Adrenal gland (tissue), 12 donors: Measurements from ENCODE around the gene SNU13. TPM values are rescaled to one million over a fixed set of nuclear protein-coding genes. Genes with fewer than 3 reads are reported as not detected.
A peak's percentile ranks its signal among the peaks of the same experiment; 100 is the strongest.

Source experiments
- DNase-seq, 7 donors: peaks; one replicate each; pipeline ENCODE4 v3.0.0-alpha.2; 2019 to 2020
- H3K27ac ChIP-seq, 5 donors: fragments of 200-600 bp; sonication (generic) in 4 of 5; 1 replicate in 3 of 5; 2 replicates in 2 of 5; pipeline versions ENCODE4 v1.5.1 to v1.8.0; 2016 to 2020; ENCODE audit warnings: mild to moderate bottlenecking in 1 of 5
- H3K27me3 ChIP-seq: fragments of 200-600 bp; 2 replicates; pipeline ENCODE4 v1.8.0; 2021
- H3K36me3 ChIP-seq, 2 donors: fragments of 200-600 bp; replicated peaks in 1 of 2; 1 replicate in 1 of 2; 2 replicates in 1 of 2; pipeline versions ENCODE4 v1.5.1 to v1.8.0; 2018 to 2022
- H3K4me1 ChIP-seq, 2 donors: fragments of 200-600 bp; replicated peaks in 1 of 2; 1 replicate in 1 of 2; 2 replicates in 1 of 2; pipeline versions ENCODE4 v1.5.1 to v1.8.0; 2018 to 2021
- H3K4me3 ChIP-seq, 4 donors: fragments of 200-600 bp; sonication (generic) in 3 of 4; one replicate each; pipeline ENCODE4 v1.5.1; 2016 to 2018
- H3K9me3 ChIP-seq, 3 donors: fragments of 200-600 bp; sonication (generic) in 1 of 3; replicated peaks in 1 of 3; 1 replicate in 2 of 3; 2 replicates in 1 of 3; pipeline versions ENCODE4 v1.5.1 to v1.8.0; 2016 to 2021
- POLR2A ChIP-seq, 2 donors: fragments of 450-650 bp; IDR thresholded peaks; one replicate each; pipeline ENCODE4 v1.6.1; 2017; ENCODE audit warnings: antibody characterized with exemption in 2 of 2, mild to moderate bottlenecking in 2 of 2, moderate library complexity in 1 of 2
- WGBS, 4 donors: extraction: QIAGEN DNeasy Blood & Tissue Kit in 2 of 4; methylation state at CpG; one replicate each; pipeline versions ENCODE4 v1.1.5 to v1.1.7; 2013 to 2017; 5-methylcytosine and 5-hydroxymethylcytosine counted together
- intact Hi-C, 2 donors: fragments of 100-400 bp; cut with DNase I; formaldehyde crosslinking; loops; one replicate each; pipeline versions ENCODE4 v1.14.1 to v1.15.0; 2022 to 2023
- polyA plus RNA-seq, 3 donors: library from polyadenylated mRNA; stranded (reverse); fragments of 200-250 nt in 2 of 3; fragments of 350-450 nt in 1 of 3; fragmentation: Illumina TruSeq in 1 of 3; extraction: RNeasy Lipid Tissue Mini Kit (QIAGEN cat#74804) in 1 of 3; gene quantifications; one replicate each; pipeline ENCODE4 v1.2.3, GENCODE V29; 2013 to 2014
- total RNA-seq, 9 donors: library from RNA; depleted of rRNA in 4 of 9; stranded (reverse); fragments of >200 nt in 4 of 9; fragments of 120-200 nt in 1 of 9; fragmentation: NEBNext Ultra II Directional in 1 of 9; extraction: Animal tissue kit (Norgen Biotek cat#: 25700) in 1 of 9; gene quantifications; one replicate each; pipeline versions ENCODE4 v1.1.0 to v1.2.4, GENCODE V29; 2013 to 2023
- TF ChIP-seq, protein P1 (sequence below), 6 experiments: fragments of 450-650 bp in 4 of 6; fragments of 200-600 bp in 2 of 6; sonication (generic) in 1 of 6; IDR thresholded peaks; 1 replicate in 5 of 6; 2 replicates in 1 of 6; pipeline versions ENCODE4 v1.5.1 to v1.8.0; 2016 to 2021; ENCODE audit warnings: antibody characterized with exemption in 6 of 6, mild to moderate bottlenecking in 2 of 6, moderate library complexity in 1 of 6
- donor health status: healthy with polysubstance abuse.
- donor health status: Bipolar disorder and iron deficiency.
- donor health status: DM: yes; HTN: yes; CAD: no.
- donor health status: DM: no; HTN: no; CAD: no.
- donor health status: DM: no; HTN: no; CAD: no.
- donor health status: DM: yes; HTN: yes; CAD: no.

Gene SNU13
- total and polyA plus RNA-seq, 12 donors: 107 to 446 (median 166) TPM

DNA sequence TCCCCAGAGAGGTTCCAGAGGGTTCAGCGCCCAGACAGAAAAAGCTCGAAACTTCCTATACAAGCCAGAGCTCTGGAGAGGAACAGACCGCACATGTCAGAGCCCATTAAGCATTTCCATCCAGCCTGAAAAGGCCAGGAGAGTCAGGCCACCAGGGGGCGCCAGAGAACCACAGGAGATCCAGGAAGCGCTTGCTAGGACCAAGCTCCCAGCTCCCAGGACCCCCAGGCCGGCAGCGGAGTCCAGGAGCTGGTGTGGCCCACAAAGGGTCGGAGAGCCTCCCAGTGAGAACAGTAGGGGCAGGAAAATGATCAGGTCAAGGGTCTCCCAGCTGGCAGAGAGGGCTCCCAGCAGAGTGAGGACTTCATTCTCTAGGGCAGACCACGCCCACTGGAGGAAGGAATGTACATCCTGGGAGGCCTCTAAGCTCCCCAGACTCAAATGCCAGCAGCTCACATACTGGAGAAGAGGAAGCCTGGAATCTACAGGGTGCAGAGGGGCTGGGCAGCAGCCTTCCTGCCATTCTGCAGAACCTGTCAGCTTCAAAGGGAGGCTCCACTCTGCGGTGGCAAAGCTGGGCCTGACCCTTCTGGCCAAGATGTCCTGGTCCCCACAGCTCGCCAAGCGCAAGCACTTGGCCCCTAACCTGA is 8.6 kb upstream of the SNU13 start:
- DNase-seq: peak; percentile 84 to 97 (median 93)
- Histone ChIP-seq H3K4me3 (peak overlapping the region in 1 of 4 donors; percentile 34), H3K36me3 (no peaks in the 10 kb centered on the region), H3K27ac (peak overlapping the region in 2 of 5 donors; percentile 26 to 50), H3K9me3 (no peaks in the 10 kb centered on the region), H3K4me1 (peaks cover 0 to 13% of the 10 kb centered on the region in 2 donors), H3K27me3 (no peaks in the 10 kb centered on the region)
- intact Hi-C loops: loop anchor here (2.0 to 5.0 kb wide), 2 partner anchors 244 to 245 kb away; no protein-coding TSS in a partner anchor
- 11 to 28% (median 21%) methylated on average over 5 to 12 of the region's 12 CpGs for WGBS, 4 donors
- TF ChIP-seq, protein P1, sequence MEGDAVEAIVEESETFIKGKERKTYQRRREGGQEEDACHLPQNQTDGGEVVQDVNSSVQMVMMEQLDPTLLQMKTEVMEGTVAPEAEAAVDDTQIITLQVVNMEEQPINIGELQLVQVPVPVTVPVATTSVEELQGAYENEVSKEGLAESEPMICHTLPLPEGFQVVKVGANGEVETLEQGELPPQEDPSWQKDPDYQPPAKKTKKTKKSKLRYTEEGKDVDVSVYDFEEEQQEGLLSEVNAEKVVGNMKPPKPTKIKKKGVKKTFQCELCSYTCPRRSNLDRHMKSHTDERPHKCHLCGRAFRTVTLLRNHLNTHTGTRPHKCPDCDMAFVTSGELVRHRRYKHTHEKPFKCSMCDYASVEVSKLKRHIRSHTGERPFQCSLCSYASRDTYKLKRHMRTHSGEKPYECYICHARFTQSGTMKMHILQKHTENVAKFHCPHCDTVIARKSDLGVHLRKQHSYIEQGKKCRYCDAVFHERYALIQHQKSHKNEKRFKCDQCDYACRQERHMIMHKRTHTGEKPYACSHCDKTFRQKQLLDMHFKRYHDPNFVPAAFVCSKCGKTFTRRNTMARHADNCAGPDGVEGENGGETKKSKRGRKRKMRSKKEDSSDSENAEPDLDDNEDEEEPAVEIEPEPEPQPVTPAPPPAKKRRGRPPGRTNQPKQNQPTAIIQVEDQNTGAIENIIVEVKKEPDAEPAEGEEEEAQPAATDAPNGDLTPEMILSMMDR (IDR thresholded peaks at IDR 0.05): peak; percentile 93 to 99 (median 96)
- no peak for TF ChIP-seq POLR2A (IDR thresholded peaks at IDR 0.05)

DNA sequence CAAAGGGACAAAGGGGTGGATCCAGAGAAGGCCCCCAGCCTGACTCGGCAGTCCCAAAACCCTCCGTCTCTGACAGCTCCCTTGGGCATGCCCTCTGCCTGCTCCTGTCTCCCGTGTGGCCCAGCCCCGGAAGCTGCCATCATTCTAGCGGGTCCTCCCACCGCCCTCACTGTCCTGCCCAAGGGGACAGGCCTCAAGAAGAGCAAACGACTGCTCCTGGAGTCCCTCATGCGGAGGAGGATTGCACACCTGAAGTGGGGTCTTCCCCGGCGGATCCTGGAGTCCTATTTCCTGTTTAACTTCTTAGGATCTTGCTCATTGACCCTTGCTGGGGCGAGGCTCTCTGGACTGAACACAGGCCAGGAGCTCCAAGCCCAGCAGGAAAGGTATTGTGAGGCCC is 8.0 kb upstream of the SNU13 start:
- H3K9me3 ChIP-seq: no peaks in the 10 kb centered on the region
- no peaks in the 10 kb centered on the region for H3K27me3 ChIP-seq
- TF ChIP-seq POLR2A (IDR thresholded peaks at IDR 0.05): no peak
- TF ChIP-seq, protein P1 (IDR thresholded peaks at IDR 0.05): no peak
- no peaks in the 10 kb centered on the region for H3K36me3 ChIP-seq
- H3K4me1 ChIP-seq: peaks cover 0 to 13% of the 10 kb centered on the region in 2 donors
- H3K4me3 ChIP-seq: no peak overlapping the region
- intact Hi-C loops: loop anchor here (2.0 to 5.0 kb wide), 2 partner anchors 244 to 246 kb away; no protein-coding TSS in a partner anchor
- H3K27ac ChIP-seq: peak overlapping the region in 1 of 5 donors; percentile 50
- 56 to 72% (median 64%) methylated on average over 8 to 11 of the region's 11 CpGs for WGBS, 4 donors
- no peak for DNase-seq

DNA sequence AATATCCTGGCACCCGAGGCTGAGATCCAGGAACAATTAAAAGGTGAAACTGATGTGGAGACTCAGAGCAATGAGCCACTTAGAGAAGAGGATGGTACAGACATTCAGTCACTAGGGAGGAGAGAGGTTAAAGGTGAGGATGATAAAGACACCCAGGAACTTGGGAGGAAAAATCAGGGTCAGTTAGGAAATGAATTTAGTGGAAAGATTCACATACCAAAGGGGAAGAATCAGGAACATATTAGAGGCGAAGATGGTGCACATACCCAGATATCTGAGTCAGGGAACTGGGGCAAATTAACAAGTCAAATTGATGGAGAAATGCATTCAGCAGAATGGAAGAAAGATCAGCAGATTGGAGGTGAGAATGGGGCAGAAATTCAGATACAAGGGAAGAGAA is 6.5 kb upstream of the SNU13 start:
- no peak overlapping the region for H3K4me3 ChIP-seq
- no peaks in the 10 kb centered on the region for H3K36me3 ChIP-seq
- peaks cover 0 to 13% of the 10 kb centered on the region in 2 donors for H3K4me1 ChIP-seq
- intact Hi-C loops: loop anchor here in 1 of 2 donors (5.0 kb wide), 1 partner anchor 247 kb away; no protein-coding TSS in a partner anchor
- DNase-seq: no peak
- H3K9me3 ChIP-seq: no peaks in the 10 kb centered on the region
- 76 to 97% (median 84%) methylated on average over 2 of the region's 2 CpGs for WGBS, 4 donors
- no peak for TF ChIP-seq POLR2A (IDR thresholded peaks at IDR 0.05)
- H3K27ac ChIP-seq: no peak overlapping the region
- H3K27me3 ChIP-seq: no peaks in the 10 kb centered on the region

DNA sequence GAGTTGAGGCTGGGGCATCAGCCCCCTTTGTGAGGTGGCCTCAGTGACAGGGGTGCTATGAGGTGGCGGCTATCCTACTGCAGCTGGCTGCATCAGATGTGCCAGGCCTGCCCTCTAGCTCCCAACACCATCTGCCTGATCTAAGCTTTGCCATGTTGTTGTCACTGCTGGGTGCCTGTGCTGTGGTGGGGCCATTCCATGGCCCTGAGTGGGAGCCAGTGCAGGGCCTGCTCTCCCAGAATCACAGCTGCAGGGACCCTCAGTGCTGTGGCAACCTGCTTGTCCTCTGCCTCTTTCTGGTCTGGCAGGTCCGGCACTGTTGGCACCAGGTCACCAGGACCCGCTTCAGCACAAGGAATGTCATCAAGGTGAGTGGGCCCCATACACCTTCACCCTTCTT is 1.8 kb upstream of the SNU13 start:
- TF ChIP-seq, protein P1 (IDR thresholded peaks at IDR 0.05): no peak
- TF ChIP-seq POLR2A (IDR thresholded peaks at IDR 0.05): no peak
- Histone ChIP-seq H3K4me3 (no peak overlapping the region), H3K27ac (no peak overlapping the region), H3K27me3 (no peaks in the 10 kb centered on the region), H3K4me1 (peaks cover 16 to 18% of the 10 kb centered on the region in 2 donors), H3K9me3 (no peaks in the 10 kb centered on the region), H3K36me3 (no peaks in the 10 kb centered on the region)
- DNase-seq: no peak
- 80 to 100% (median 93%) methylated on average over 1 to 3 of the region's 3 CpGs for WGBS, 4 donors
- intact Hi-C loops: no loop called here
